Esophagus squamous epithelium (tissue), 5 donors: ENCODE results near the gene LPAR5. TPM values are rescaled to one million over a fixed set of nuclear protein-coding genes. Genes with fewer than 3 reads are reported as not detected.

ENCODE experiments used
- DNase-seq: peaks from one replicate; lab custom pipeline; 2025; lab: John Stamatoyannopoulos, UW
- H3K27ac ChIP-seq, 4 donors: fragments of 200-600 bp; sonication (generic); one replicate each; pipeline ENCODE4 v1.5.1; 2016 to 2019; ENCODE audit warnings: mild to moderate bottlenecking in 1 of 4
- H3K27me3 ChIP-seq, 4 donors: fragments of 200-600 bp; sonication (generic); 1 replicate in 3 of 4; 2 replicates in 1 of 4; pipeline versions ENCODE4 v1.5.1 to v1.6.0; 2017 to 2021; ENCODE audit warnings: antibody characterized with exemption in 1 of 4
- H3K36me3 ChIP-seq, 3 donors: fragments of 200-600 bp; sonication (generic); one replicate each; pipeline ENCODE4 v1.5.1; 2016 to 2019
- H3K4me1 ChIP-seq, 3 donors: fragments of 200-600 bp; sonication (generic); one replicate each; pipeline ENCODE4 v1.5.1; 2017 to 2019
- H3K4me3 ChIP-seq, 4 donors: fragments of 200-600 bp; sonication (generic); 1 replicate in 3 of 4; 2 replicates in 1 of 4; pipeline ENCODE4 v1.5.1; 2016 to 2019; ENCODE audit warnings: mild to moderate bottlenecking in 2 of 4, moderate library complexity in 1 of 4
- H3K9me3 ChIP-seq, 3 donors: fragments of 200-600 bp; sonication (generic); one replicate each; pipeline ENCODE4 v1.5.1; 2016 to 2019
- POLR2A ChIP-seq, 4 donors: fragments of 450-650 bp; IDR thresholded peaks; one replicate each; pipeline ENCODE4 v1.6.1; 2017; ENCODE audit warnings: antibody characterized with exemption in 4 of 4, mild to moderate bottlenecking in 4 of 4, moderate library complexity in 3 of 4
- WGBS, 2 donors: methylation state at CpG; one replicate each; pipeline ENCODE4 v1.1.5; 2018; 5-methylcytosine and 5-hydroxymethylcytosine counted together
- intact Hi-C: fragments of 100-400 bp; cut with DNase I; formaldehyde crosslinking; loops from one replicate; pipeline ENCODE4 v1.15.0; 2022
- total RNA-seq, 4 donors: library from RNA; depleted of rRNA; stranded (reverse); fragments of >200 nt; gene quantifications; one replicate each; pipeline ENCODE4 v1.1.0, GENCODE V29; 2016
- TF ChIP-seq, protein P1 (sequence below), 6 experiments: fragments of 450-650 bp in 4 of 6; fragments of 200-600 bp in 2 of 6; sonication (generic) in 2 of 6; IDR thresholded peaks; one replicate each; pipeline ENCODE4 v1.5.1; 2016 to 2019; ENCODE audit warnings: antibody characterized with exemption in 6 of 6, mild to moderate bottlenecking in 4 of 6, moderate library complexity in 4 of 6
- donor health status: DM: yes; HTN: yes; CAD: no.

Gene LPAR5
- total RNA-seq, 4 donors from 2014 or later, result 12.8 to 46.0 (median 17.4) TPM

- Histone ChIP-seq H3K36me3 (no peaks in the 10 kb centered on the region), H3K27me3 (peaks cover 0 to 3% (median 0%) of the 10 kb centered on the region in 4 donors), H3K27ac (peak overlapping the region in 3 of 4 donors; percentile 17 to 90 (median 44)), H3K4me1 (peaks cover 11 to 56% (median 21%) of the 10 kb centered on the region in 3 donors), H3K9me3 (no peaks in the 10 kb centered on the region), H3K4me3 (no peak overlapping the region)
- DNase-seq, result no peak
- TF ChIP-seq, protein P1, sequence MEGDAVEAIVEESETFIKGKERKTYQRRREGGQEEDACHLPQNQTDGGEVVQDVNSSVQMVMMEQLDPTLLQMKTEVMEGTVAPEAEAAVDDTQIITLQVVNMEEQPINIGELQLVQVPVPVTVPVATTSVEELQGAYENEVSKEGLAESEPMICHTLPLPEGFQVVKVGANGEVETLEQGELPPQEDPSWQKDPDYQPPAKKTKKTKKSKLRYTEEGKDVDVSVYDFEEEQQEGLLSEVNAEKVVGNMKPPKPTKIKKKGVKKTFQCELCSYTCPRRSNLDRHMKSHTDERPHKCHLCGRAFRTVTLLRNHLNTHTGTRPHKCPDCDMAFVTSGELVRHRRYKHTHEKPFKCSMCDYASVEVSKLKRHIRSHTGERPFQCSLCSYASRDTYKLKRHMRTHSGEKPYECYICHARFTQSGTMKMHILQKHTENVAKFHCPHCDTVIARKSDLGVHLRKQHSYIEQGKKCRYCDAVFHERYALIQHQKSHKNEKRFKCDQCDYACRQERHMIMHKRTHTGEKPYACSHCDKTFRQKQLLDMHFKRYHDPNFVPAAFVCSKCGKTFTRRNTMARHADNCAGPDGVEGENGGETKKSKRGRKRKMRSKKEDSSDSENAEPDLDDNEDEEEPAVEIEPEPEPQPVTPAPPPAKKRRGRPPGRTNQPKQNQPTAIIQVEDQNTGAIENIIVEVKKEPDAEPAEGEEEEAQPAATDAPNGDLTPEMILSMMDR (IDR thresholded peaks at IDR 0.05), result no peak
- no peak for TF ChIP-seq POLR2A (IDR thresholded peaks at IDR 0.05)
- intact Hi-C loops, result no loop called here
- 72 to 87% methylated on average over 8 to 11 of the region's 11 CpGs for WGBS, 2 donors
These were observed 3.5 kb upstream of the LPAR5 start for GRCh38 chr12:6639151-6639801.

GRCh38 chr12:6638305-6638704 is 2.5 kb upstream of the LPAR5 start:
- 63 to 64% methylated on average over 7 to 8 of the region's 9 CpGs for WGBS, 2 donors
- H3K36me3 ChIP-seq, result no peaks in the 10 kb centered on the region
- H3K27ac ChIP-seq, result peak overlapping the region; percentile 4 to 90 (median 30)
- no peaks in the 10 kb centered on the region for H3K9me3 ChIP-seq
- TF ChIP-seq POLR2A (IDR thresholded peaks at IDR 0.05), result no peak
- TF ChIP-seq, protein P1 (IDR thresholded peaks at IDR 0.05), result no peak
- no peak for DNase-seq
- no peak overlapping the region for H3K4me3 ChIP-seq
- peaks cover 0 to 3% (median 0%) of the 10 kb centered on the region in 4 donors for H3K27me3 ChIP-seq
- intact Hi-C loops, result no loop called here
- H3K4me1 ChIP-seq, result peaks cover 16 to 65% (median 28%) of the 10 kb centered on the region in 3 donors

- Histone ChIP-seq H3K9me3 (no peaks in the 10 kb centered on the region), H3K36me3 (peaks cover 0 to 10% (median 0%) of the 10 kb centered on the region in 3 donors), H3K27me3 (no peaks in the 10 kb centered on the region), H3K4me1 (peaks cover 22 to 88% (median 34%) of the 10 kb centered on the region in 3 donors), H3K4me3 (peak overlapping the region; percentile 25 to 63 (median 48)), H3K27ac (peak overlapping the region; percentile 76 to 90 (median 84))
- DNase-seq, result no peak
- TF ChIP-seq, protein P1 (IDR thresholded peaks at IDR 0.05), result no peak
- no peak for TF ChIP-seq POLR2A (IDR thresholded peaks at IDR 0.05)
- intact Hi-C loops, result no loop called here
- 24 to 58% methylated on average over 5 of the region's 5 CpGs for WGBS, 2 donors
These were observed 344 bp downstream of the LPAR5 start for GRCh38 chr12:6635375-6635855.

GRCh38 chr12:6632026-6632983 is 3.5 kb downstream of the LPAR5 start:
- intact Hi-C loops, result no loop called here
- TF ChIP-seq POLR2A (IDR thresholded peaks at IDR 0.05), result peak in 1 of 4 donors; percentile 34
- TF ChIP-seq, protein P1 (IDR thresholded peaks at IDR 0.05), result no peak
- H3K27me3 ChIP-seq, result no peaks in the 10 kb centered on the region
- DNase-seq, result no peak
- H3K9me3 ChIP-seq, result no peaks in the 10 kb centered on the region
- peaks cover 0 to 10% (median 0%) of the 10 kb centered on the region in 3 donors for H3K36me3 ChIP-seq
- H3K27ac ChIP-seq, result peak overlapping the region; percentile 35 to 60 (median 44)
- peak overlapping the region in 1 of 4 donors; percentile 26 for H3K4me3 ChIP-seq
- H3K4me1 ChIP-seq, result peaks cover 22 to 67% (median 23%) of the 10 kb centered on the region in 3 donors
- WGBS, 2 donors, result 50 to 62% methylated on average over 18 to 21 of the region's 21 CpGs
